HUES6 (cell line): ENCODE data around the gene CT55.
"Not testable (repeated sequence)": the region's sequence is repeated elsewhere in the genome, so short reads cannot be mapped to it uniquely, and the experiment has no call there.

ENCODE experiments used
- H3K27ac ChIP-seq: 2 replicates; pipeline ENCODE4 v1.7.0; 2013; ENCODE audit warnings: low read depth, mild to moderate bottlenecking, low read length, inconsistent platforms
- H3K27me3 ChIP-seq: 2 replicates; pipeline ENCODE4 v1.6.1; 2013; ENCODE audit warnings: low read length; ENCODE audit not compliant: control insufficient read depth, insufficient read depth
- H3K36me3 ChIP-seq: 2 replicates; pipeline ENCODE4 v1.6.1; 2013; ENCODE audit warnings: low read length; ENCODE audit not compliant: control insufficient read depth, insufficient read depth
- H3K4me1 ChIP-seq: 2 replicates; pipeline ENCODE4 v1.6.1; 2013; ENCODE audit warnings: low read length; ENCODE audit not compliant: control insufficient read depth, insufficient read depth
- H3K4me3 ChIP-seq: 2 replicates; pipeline ENCODE4 v1.5.1; 2013; ENCODE audit warnings: low read depth, low read length
- H3K9ac ChIP-seq: one replicate; pipeline ENCODE4 v1.6.1; 2013; ENCODE audit warnings: mild to moderate bottlenecking, low read length
- H3K9me3 ChIP-seq: 2 replicates; pipeline ENCODE4 v1.6.1; 2013; ENCODE audit warnings: low read depth, low read length; ENCODE audit not compliant: control insufficient read depth, insufficient read depth

Gene CT55

DNA sequence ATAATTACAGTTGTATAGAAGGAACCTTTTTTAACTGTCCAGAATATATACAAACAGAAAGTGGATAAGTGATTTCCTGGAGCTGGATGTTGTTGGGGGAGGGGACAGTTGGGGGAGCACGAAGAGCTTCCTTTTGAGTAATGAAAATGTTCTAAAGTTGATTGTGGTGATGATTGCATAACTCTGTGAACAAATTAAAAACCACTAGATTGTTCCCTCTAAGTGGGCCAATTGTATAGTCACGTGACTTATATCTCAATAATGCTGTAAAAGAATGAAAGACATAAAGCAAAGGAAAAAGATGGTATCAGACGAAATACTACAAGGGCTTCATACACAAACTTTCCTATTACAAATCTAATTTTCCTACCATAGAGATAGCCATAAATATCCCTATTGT lies 2.7 kb downstream of the CT55 start:
- Histone ChIP-seq H3K4me1 (no peaks in the 10 kb centered on the region), H3K27me3 (peaks cover 3% of the 10 kb centered on the region; the same call in 1 of the 2 replicates), H3K36me3 (no peaks in the 10 kb centered on the region), H3K27ac (no peak overlapping the region), H3K4me3 (no peak overlapping the region), H3K9me3 (no peaks in the 10 kb centered on the region), H3K9ac (no peak overlapping the region)

GRCh38 chrX:135154688-135155087 lies 16.5 kb downstream of the CT55 start:
- not testable (repeated sequence) for H3K27me3 ChIP-seq, H3K4me3 ChIP-seq, H3K9ac ChIP-seq, H3K36me3 ChIP-seq, H3K4me1 ChIP-seq, H3K9me3 ChIP-seq, H3K27ac ChIP-seq

GRCh38 chrX:135126145-135126544 lies 45.1 kb downstream of the CT55 start:
- not testable (repeated sequence) for H3K27me3 ChIP-seq, H3K9ac ChIP-seq, H3K27ac ChIP-seq, H3K36me3 ChIP-seq, H3K9me3 ChIP-seq, H3K4me1 ChIP-seq, H3K4me3 ChIP-seq

DNA sequence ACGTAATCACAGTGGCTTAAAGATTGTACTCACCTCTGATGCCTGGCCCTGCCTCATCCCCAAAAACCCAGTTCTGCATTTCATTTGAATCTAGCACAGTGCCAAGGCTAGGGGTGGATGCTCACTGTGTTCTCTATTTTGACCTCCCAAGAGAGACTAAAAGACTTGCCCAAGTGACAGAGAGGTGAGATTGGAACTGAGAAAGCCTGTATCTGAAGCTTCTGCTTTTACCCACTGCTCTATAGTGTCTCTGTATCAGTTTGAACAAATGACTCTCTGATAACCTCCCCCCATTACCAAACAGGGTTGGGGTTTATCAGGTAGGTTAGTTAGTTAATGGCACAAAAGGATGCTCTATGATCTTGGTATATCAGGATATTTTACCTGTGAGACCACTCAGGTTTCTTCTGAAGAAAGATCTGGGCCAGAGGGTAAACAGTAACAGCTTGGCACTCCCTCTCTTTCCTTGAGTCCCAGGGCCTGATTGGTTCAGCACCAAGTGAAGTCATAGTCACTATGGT lies 51.1 kb downstream of the CT55 start, which contains the start of gene ETDB:
ETDB (minus strand) TSS at position 471 of the 521 bp plus-strand sequence. CDS start 1,265 bp downstream, outside the sequence.
- H3K27ac ChIP-seq, H3K27me3 ChIP-seq: not testable (repeated sequence)

DNA sequence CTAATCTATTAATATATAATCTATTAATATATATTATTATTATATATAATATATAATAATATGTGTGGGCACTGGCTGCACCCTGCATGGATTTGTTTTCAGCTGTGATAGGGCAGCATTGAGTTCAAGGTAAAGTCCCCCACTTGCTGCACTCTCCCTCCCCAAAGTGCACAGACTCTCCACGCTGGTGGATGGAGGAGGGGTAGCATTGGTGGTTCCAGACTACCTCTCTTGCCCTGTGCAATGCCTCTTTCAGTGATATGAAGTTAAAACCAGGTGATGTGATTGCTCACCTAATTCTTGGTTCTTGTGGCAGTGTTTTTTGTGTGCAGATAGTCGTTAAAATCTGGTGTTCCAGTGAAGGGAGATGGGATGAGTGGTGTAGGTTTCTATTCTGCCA lies 55.1 kb downstream of the CT55 start:
- H3K9ac ChIP-seq, H3K4me3 ChIP-seq, H3K27ac ChIP-seq, H3K27me3 ChIP-seq, H3K4me1 ChIP-seq, H3K9me3 ChIP-seq, H3K36me3 ChIP-seq: not testable (repeated sequence)

More for the DNA sequence above, 51.1 kb downstream of the CT55 start, which contains the start of gene ETDB:
- not testable (repeated sequence) for H3K9ac ChIP-seq, H3K9me3 ChIP-seq, H3K4me1 ChIP-seq, H3K36me3 ChIP-seq, H3K4me3 ChIP-seq

- Histone ChIP-seq H3K36me3 (no peaks in the 10 kb centered on the region), H3K9ac (no peak overlapping the region), H3K27ac (no peak overlapping the region), H3K9me3 (no peaks in the 10 kb centered on the region), H3K4me3 (no peak overlapping the region), H3K27me3 (no peaks in the 10 kb centered on the region; the same call in 1 of the 2 replicates), H3K4me1 (no peaks in the 10 kb centered on the region)
Observed at GRCh38 chrX:135114392-135114791, 56.8 kb downstream of the CT55 start.

DNA sequence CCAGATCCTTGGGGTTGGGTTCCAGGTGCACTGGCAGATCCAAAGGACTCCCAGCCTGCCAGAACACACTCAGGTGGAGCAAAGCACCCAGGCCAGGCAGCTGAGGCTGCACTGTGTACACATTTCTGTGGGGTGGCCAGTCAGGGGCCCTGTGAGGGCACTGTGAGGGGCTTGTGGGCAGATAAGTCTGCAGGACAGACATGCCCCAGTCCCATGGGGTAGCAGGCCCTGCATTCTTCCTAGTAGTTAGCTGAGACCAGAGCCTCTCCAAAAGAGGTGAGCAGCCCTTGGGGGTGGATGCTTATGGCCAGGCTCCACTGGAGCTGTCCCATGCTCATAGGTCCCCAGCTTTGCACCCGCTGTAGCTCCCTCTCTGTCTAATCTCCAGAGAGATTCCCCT lies 58.5 kb downstream of the CT55 start:
- Histone ChIP-seq H3K9ac (no peak overlapping the region), H3K9me3 (no peaks in the 10 kb centered on the region), H3K36me3 (no peaks in the 10 kb centered on the region), H3K27ac (no peak overlapping the region), H3K4me3 (no peak overlapping the region), H3K27me3 (peaks cover 3% of the 10 kb centered on the region; the same call in 1 of the 2 replicates), H3K4me1 (no peaks in the 10 kb centered on the region)

GRCh38 chrX:135112096-135112729 lies 59.0 kb downstream of the CT55 start:
- H3K4me3 ChIP-seq, result no peak overlapping the region
- H3K27me3 ChIP-seq, result peaks cover 3% of the 10 kb centered on the region; the same call in 1 of the 2 replicates
- no peaks in the 10 kb centered on the region for H3K9me3 ChIP-seq
- H3K27ac ChIP-seq, result no peak overlapping the region
- no peaks in the 10 kb centered on the region for H3K4me1 ChIP-seq
- no peak overlapping the region for H3K9ac ChIP-seq
- no peaks in the 10 kb centered on the region for H3K36me3 ChIP-seq

DNA sequence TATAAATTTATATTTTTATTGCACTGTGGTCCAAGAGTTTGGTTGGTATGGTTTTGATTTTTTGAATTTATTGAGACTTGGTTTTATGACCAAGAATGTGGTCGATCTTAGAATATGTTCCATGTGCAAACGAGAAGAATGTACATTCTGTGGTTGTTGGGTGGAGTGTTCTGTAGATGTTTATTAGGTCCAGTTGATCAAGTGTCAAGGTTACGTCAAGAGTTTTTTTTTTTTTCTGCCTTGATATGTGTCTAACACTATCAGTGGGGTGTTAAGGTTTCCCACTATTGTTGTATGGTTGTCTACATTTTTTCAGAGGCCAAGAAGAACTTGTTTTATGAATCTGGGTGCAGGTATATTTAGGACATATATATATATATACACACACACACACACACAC lies 61.6 kb downstream of the CT55 start:
- H3K27ac ChIP-seq, result no peak overlapping the region
- H3K4me1 ChIP-seq, result no peaks in the 10 kb centered on the region
- H3K27me3 ChIP-seq, result peaks cover 3% of the 10 kb centered on the region; the same call in 1 of the 2 replicates
- H3K9me3 ChIP-seq, result 0 out of 2 replicates have a peak, but pooled peaks cover 4% of the 10 kb centered on the region
- no peak overlapping the region for H3K4me3 ChIP-seq
- no peaks in the 10 kb centered on the region for H3K36me3 ChIP-seq
- no peak overlapping the region for H3K9ac ChIP-seq
